Right hindlimb (tissue), 1 donor: ENCODE results near the gene TRIM59.

Experiments used
- DNase-seq: peaks from one replicate; pipeline ENCODE4 v3.0.0-alpha.2; 2018

TRIM59 gene

DNA sequence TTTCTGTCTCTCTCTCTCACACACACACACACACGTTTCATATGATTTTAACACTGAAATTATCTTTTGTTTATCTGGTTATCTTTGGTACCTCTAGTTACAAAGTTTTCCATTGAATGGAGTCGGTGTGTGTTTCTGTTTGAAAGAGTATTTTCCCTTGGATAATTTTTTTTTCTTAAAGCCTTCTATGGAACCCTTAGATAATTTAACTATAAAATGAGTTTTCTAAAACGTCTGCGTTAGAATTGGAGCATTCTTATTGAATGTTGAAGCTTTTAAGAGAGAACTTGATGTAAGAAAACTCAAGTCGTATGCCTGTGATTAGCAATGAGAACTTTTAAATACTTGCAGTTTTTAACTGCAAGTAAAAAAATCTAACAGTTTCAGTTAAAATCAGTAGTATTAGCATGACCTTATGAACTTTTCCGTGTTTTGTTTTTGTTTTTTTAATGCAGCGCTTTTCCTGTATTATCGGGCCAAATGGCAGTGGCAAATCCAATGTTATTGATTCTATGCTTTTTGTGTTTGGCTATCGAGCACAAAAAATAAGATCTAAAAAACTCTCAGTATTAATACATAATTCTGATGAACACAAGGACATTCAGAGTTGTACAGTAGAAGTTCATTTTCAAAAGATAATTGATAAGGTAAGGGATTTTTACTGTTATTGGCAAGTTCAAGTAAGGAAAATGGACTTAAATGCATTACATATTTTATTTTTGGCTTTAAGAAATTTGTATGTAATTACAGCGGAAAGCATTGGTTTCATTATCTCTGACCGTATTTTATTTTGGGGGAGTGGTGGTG lies 47.2 kb downstream of the TRIM59 start:
- no peak for DNase-seq

DNA sequence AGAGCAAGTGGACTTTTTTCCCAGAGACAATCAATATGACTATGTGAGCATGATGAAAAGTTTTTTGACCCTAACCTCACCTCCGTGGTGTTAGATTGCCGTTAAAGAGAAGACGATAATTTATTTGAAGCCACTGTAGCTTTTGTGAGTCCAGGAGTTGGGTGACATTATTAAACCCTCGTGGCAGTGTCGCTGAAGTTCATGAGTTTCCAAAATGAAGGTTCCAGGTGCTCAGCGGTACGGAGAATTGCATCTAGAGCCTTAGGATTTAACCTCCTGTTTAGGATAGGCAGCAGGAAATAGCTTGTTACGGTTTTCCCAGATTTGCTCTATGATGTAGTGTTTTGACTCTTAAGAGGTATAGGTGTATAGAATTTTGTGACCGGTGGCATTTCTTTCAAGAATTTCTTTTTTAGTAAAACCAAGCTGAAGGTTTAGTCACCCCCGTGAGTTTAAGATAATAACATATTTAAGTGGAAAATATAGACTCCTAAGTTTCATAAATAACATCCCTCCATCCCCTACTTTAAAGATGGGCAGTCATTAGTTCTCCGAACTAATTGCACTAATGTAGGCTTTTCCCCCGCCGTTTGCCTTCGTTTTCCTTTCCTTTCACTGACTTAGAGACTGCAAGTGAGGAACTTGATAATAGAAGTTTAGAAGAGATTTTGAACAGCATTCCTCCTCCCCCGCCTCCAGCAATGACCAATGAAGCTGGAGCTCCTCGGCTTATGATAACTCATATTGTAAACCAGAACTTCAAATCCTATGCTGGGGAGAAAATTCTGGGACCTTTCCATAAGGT lies 48.1 kb downstream of the TRIM59 start:
- peak; percentile 54 for DNase-seq

GRCh38 chr3:160400702-160401150 lies 48.9 kb downstream of the TRIM59 start:
- DNase-seq: peak; percentile 45

GRCh38 chr3:160400030-160400701 lies 49.4 kb downstream of the TRIM59 start:
- DNase-seq: peak; percentile 52

- peak; percentile 97 for DNase-seq
These were observed 50.2 kb downstream of the TRIM59 start, which contains the start of the genes IFT80 and SMC4 for GRCh38 chr3:160399125-160400029. IFT80 (minus strand) TSS chr3:160399225; CDS start chr3:160384600, 14,625 bp downstream. SMC4 (plus strand) TSS chr3:160399650; CDS start chr3:160400827, 1,177 bp downstream.

- no peak for DNase-seq
These were observed 50.8 kb downstream of the TRIM59 start for GRCh38 chr3:160398820-160399124.

GRCh38 chr3:160395297-160395696 lies 54.3 kb downstream of the TRIM59 start:
- DNase-seq: no peak

DNA sequence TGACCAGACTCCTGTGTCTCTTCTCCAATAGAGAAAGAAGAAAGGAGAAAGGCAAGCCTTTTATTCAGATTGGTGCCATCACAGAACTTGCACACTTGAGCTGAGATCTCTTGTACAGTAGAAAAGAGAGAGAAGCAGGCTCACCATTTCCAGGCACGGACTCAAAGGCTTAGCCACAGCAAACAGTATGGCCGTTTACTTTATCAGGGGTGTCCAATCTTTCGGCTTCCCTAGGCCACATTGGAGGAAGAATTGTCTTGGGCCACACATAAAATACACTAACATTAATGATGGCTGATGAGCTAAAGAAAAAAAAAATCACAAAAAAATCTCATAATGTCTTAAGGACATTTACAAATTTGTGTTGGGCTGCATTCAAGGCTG lies 55.6 kb downstream of the TRIM59 start:
- no peak for DNase-seq

DNA sequence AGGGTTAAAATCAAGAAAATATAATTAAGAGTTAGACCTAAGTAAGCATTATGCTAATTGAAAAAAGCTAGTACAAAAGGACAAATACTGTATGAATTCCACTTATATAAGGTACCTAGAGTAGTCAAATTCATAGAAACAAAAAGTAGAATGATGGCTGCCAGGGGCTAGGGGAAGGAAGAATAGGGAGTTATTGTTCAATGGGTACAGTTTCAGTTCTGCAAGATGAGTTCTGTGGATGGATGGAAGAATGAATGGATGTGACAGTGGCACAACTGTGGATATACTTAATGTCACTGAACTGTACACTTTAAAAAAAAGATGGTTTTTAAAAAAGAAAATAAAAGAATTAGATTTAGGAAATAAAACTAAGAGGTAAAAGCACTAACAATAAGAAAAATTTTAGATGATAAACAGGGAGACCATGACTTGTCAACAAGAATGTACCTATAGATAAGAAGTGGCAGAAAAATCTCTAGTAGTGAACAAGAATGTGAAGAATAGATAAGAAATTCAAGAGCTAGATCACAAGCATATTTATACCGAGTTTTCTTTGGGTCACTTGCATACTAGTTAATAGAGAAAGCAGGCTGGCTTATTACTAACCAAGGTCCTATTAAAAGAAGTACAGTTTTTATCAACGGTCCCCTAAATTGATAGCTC lies 56.1 kb downstream of the TRIM59 start:
- DNase-seq: no peak

DNA sequence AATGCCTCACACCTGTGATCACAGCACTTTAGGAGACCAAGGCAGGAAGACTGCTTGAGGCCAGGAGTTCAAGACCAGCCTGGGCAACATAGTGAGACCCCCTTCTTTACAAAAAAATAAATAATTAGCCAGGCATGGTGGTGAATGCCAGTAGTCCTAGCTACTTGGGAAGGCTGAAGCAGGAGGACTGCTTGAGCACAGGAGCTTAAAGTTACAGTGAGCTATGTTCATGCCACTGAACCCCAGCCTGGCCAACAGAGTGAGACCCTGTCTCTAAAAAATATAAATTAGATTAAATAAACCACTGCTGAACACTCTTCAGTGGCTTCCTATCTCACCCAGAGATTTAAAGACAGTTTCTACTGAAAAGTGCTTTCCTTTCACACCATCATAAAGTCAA lies 56.8 kb downstream of the TRIM59 start:
- DNase-seq: no peak

DNA sequence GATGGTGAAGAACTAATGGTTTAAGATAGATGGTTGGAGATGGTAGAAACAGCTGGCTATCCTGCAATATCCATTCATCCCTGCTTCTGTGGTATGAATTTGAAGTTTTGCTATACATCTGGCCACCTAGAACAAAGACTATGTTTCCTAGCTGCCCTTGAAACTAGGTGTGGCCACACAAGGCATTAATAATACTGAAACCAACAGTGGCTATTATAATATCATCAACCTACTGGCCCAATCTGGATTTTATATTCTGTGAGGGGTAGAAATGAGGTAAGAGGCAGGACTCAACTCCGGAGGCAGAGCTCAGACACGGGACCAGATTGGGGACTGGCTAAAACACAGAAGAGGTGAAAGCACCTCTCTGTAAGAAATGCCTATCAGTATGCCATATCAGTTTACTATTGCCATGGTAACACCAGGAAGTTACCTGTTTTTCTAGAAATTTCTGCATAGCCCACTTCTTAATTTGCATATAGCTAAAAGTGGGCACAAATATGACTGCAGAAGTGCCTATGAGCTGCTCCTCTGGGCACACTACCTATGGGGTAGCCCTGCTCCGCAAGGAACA lies 58.9 kb downstream of the TRIM59 start:
- DNase-seq: no peak
